ENCODE results near the gene VILL. TPM values are rescaled to one million over a fixed set of nuclear protein-coding genes. Genes with fewer than 3 reads are reported as not detected.
A peak's percentile ranks its signal among the peaks of the same experiment; 100 is the strongest.

The VILL gene
- total and polyA plus RNA-seq, 10 of the 15 experiments (the other 5 are each of a cell fraction or from before 2014, with no cell fraction given): 0.15 to 5.4 (median 2.1) TPM; not detected in 1

- TF ChIP-seq PBX3 (IDR thresholded peaks at IDR 0.05; ENCODE audit: insufficient replicate concordance, low read depth, low read length): peak; percentile 80
- no peak for TF ChIP-seq ATF3 (IDR thresholded peaks at IDR 0.05; ENCODE audit: borderline replicate concordance, extremely low read depth, low read depth, low read length)
- TF ChIP-seq POU2F2 (IDR thresholded peaks at IDR 0.05; ENCODE audit: borderline replicate concordance, low read depth, low read length): peak; percentile 12; the same call in 1 of the 3 replicates
- TF ChIP-seq BCL3 (IDR thresholded peaks at IDR 0.05; ENCODE audit: borderline replicate concordance, insufficient read depth, low read depth, low read length, poor library complexity, severe bottlenecking): no peak
- no peak for TF ChIP-seq SRF (IDR thresholded peaks at IDR 0.05; ENCODE audit: low read depth in 2 of 2, low read length in 2 of 2)
- no peak for TF ChIP-seq STAT3 (IDR thresholded peaks at IDR 0.05; ENCODE audit: low read depth, low read length)
Observed at GRCh38 chr3:37974121-37975083, 16.2 kb upstream of the VILL start (continued).
